SJSA1 (cell line): Measurements from ENCODE around the gene TLL2. TPM values are rescaled to one million over a fixed set of nuclear protein-coding genes. Genes with fewer than 3 reads are reported as not detected.

ENCODE experiments used
- DNase-seq, 2 experiments: peaks; one replicate each; pipeline ENCODE4 v3.0.0-alpha.2; 2015 to 2020; ENCODE audit warnings: low spot score in 2 of 2, low read depth in 1 of 2
- H3K27ac ChIP-seq: fragments of 250-450 bp; sonication (Bioruptor Pico); 2 replicates; pipeline ENCODE4 v1.5.1; 2020; ENCODE audit warnings: mild to moderate bottlenecking, moderate library complexity
- H3K27me3 ChIP-seq: fragments of 250-450 bp; sonication (Bioruptor Pico); replicated peaks from 2 replicates; pipeline ENCODE4 v1.5.1; 2020; ENCODE audit warnings: mild to moderate bottlenecking, moderate library complexity
- H3K36me3 ChIP-seq: fragments of 250-450 bp; sonication (Bioruptor Pico); 2 replicates; pipeline ENCODE4 v1.5.1; 2020; ENCODE audit warnings: mild to moderate bottlenecking
- H3K4me1 ChIP-seq: fragments of 250-450 bp; sonication (Bioruptor Pico); replicated peaks from 2 replicates; pipeline ENCODE4 v1.6.1; 2021; ENCODE audit warnings: mild to moderate bottlenecking
- H3K4me3 ChIP-seq: fragments of 250-450 bp; sonication (Bioruptor Pico); 2 replicates; pipeline ENCODE4 v1.5.1; 2020; ENCODE audit warnings: mild to moderate bottlenecking
- H3K9me3 ChIP-seq: fragments of 250-450 bp; sonication (Bioruptor Pico); replicated peaks from 2 replicates; pipeline ENCODE4 v1.5.1; 2020; ENCODE audit warnings: mild to moderate bottlenecking
- total RNA-seq: library from RNA; depleted of rRNA; stranded (reverse); fragments of >200 nt; shearing (Covaris generic); gene quantifications from 2 replicates; pipeline ENCODE4 v1.2.3, GENCODE V29; 2014

Gene TLL2
- total RNA-seq, 1 experiment from 2014 or later = not detected

GRCh38 chr10:96465599-96465998 lies 48.1 kb downstream of the TLL2 start:
- H3K36me3 ChIP-seq = no peaks in the 10 kb centered on the region
- no peak for DNase-seq
- H3K27me3 ChIP-seq = peaks cover 15% of the 10 kb centered on the region
- H3K9me3 ChIP-seq = no peaks in the 10 kb centered on the region
- no peak overlapping the region for H3K4me3 ChIP-seq
- H3K4me1 ChIP-seq = no peaks in the 10 kb centered on the region
- H3K27ac ChIP-seq = no peak overlapping the region

- no peak overlapping the region for H3K4me3 ChIP-seq
- no peaks in the 10 kb centered on the region for H3K4me1 ChIP-seq
- H3K27ac ChIP-seq = no peak overlapping the region
- H3K9me3 ChIP-seq = no peaks in the 10 kb centered on the region
- H3K36me3 ChIP-seq = no peaks in the 10 kb centered on the region
- H3K27me3 ChIP-seq = peaks cover 12% of the 10 kb centered on the region
- DNase-seq = no peak
Measured at GRCh38 chr10:96463562-96463961, 50.2 kb downstream of the TLL2 start.

GRCh38 chr10:96462606-96463151 lies 51.0 kb downstream of the TLL2 start:
- Histone ChIP-seq H3K27ac (no peak overlapping the region), H3K4me1 (no peaks in the 10 kb centered on the region), H3K27me3 (peaks cover 12% of the 10 kb centered on the region), H3K4me3 (no peak overlapping the region), H3K36me3 (no peaks in the 10 kb centered on the region), H3K9me3 (no peaks in the 10 kb centered on the region)
- no peak for DNase-seq

- no peaks in the 10 kb centered on the region for H3K4me1 ChIP-seq
- no peak for DNase-seq
- peaks cover 5% of the 10 kb centered on the region for H3K27me3 ChIP-seq
- no peak overlapping the region for H3K4me3 ChIP-seq
- H3K36me3 ChIP-seq = no peaks in the 10 kb centered on the region
- H3K9me3 ChIP-seq = no peaks in the 10 kb centered on the region
- H3K27ac ChIP-seq = no peak overlapping the region
Measured at GRCh38 chr10:96460316-96460715, 53.4 kb downstream of the TLL2 start.

- H3K4me1 ChIP-seq = no peaks in the 10 kb centered on the region
- H3K27ac ChIP-seq = no peak overlapping the region
- no peak for DNase-seq
- peaks cover 8% of the 10 kb centered on the region for H3K27me3 ChIP-seq
- no peak overlapping the region for H3K4me3 ChIP-seq
- H3K9me3 ChIP-seq = no peaks in the 10 kb centered on the region
- no peaks in the 10 kb centered on the region for H3K36me3 ChIP-seq
Measured at GRCh38 chr10:96457341-96457740, 56.4 kb downstream of the TLL2 start.

- no peak for DNase-seq
- no peak overlapping the region for H3K4me3 ChIP-seq
- H3K27me3 ChIP-seq = peaks cover 8% of the 10 kb centered on the region; the same call in 1 of the 2 replicates
- H3K4me1 ChIP-seq = no peaks in the 10 kb centered on the region
- no peaks in the 10 kb centered on the region for H3K36me3 ChIP-seq
- no peaks in the 10 kb centered on the region for H3K9me3 ChIP-seq
- H3K27ac ChIP-seq = no peak overlapping the region
Measured at GRCh38 chr10:96456296-96456840, 57.4 kb downstream of the TLL2 start.

- H3K9me3 ChIP-seq = no peaks in the 10 kb centered on the region
- no peak for DNase-seq
Measured at GRCh38 chr10:96453856-96454583, 59.7 kb downstream of the TLL2 start.

GRCh38 chr10:96452494-96453153 lies 61.1 kb downstream of the TLL2 start:
- no peaks in the 10 kb centered on the region for H3K4me1 ChIP-seq
- no peaks in the 10 kb centered on the region for H3K9me3 ChIP-seq
- DNase-seq = no peak
- H3K36me3 ChIP-seq = no peaks in the 10 kb centered on the region
- peaks cover 7% of the 10 kb centered on the region; the same call in 1 of the 2 replicates for H3K27me3 ChIP-seq
- no peak overlapping the region for H3K4me3 ChIP-seq
- H3K27ac ChIP-seq = no peak overlapping the region

More at GRCh38 chr10:96453856-96454583, 59.7 kb downstream of the TLL2 start:
- Histone ChIP-seq H3K4me3 (no peak overlapping the region), H3K4me1 (no peaks in the 10 kb centered on the region), H3K27me3 (peaks cover 7% of the 10 kb centered on the region; the same call in 1 of the 2 replicates), H3K27ac (no peak overlapping the region), H3K36me3 (no peaks in the 10 kb centered on the region)

GRCh38 chr10:96450529-96451207 lies 63.1 kb downstream of the TLL2 start:
- no peak for DNase-seq
- H3K27me3 ChIP-seq = peaks cover 14% of the 10 kb centered on the region; the same call in 1 of the 2 replicates
- H3K4me1 ChIP-seq = no peaks in the 10 kb centered on the region
- no peaks in the 10 kb centered on the region for H3K36me3 ChIP-seq
- no peak overlapping the region for H3K27ac ChIP-seq
- no peak overlapping the region for H3K4me3 ChIP-seq
- no peaks in the 10 kb centered on the region for H3K9me3 ChIP-seq

GRCh38 chr10:96448558-96448957 lies 65.2 kb downstream of the TLL2 start:
- no peak for DNase-seq
- H3K9me3 ChIP-seq = no peaks in the 10 kb centered on the region
- no peak overlapping the region for H3K27ac ChIP-seq

GRCh38 chr10:96448021-96448457 lies 65.7 kb downstream of the TLL2 start:
- no peaks in the 10 kb centered on the region for H3K9me3 ChIP-seq
- no peak overlapping the region for H3K4me3 ChIP-seq
- H3K27ac ChIP-seq = no peak overlapping the region
- no peak for DNase-seq
- H3K36me3 ChIP-seq = no peaks in the 10 kb centered on the region
- no peaks in the 10 kb centered on the region for H3K4me1 ChIP-seq
- peaks cover 10% of the 10 kb centered on the region; the same call in 1 of the 2 replicates for H3K27me3 ChIP-seq

More at GRCh38 chr10:96448558-96448957, 65.2 kb downstream of the TLL2 start:
- no peaks in the 10 kb centered on the region for H3K4me1 ChIP-seq
- H3K4me3 ChIP-seq = no peak overlapping the region
- no peaks in the 10 kb centered on the region for H3K36me3 ChIP-seq
- H3K27me3 ChIP-seq = peaks cover 11% of the 10 kb centered on the region; the same call in 1 of the 2 replicates

GRCh38 chr10:96446966-96447596 lies 66.6 kb downstream of the TLL2 start:
- DNase-seq = no peak
- Histone ChIP-seq H3K27ac (no peak overlapping the region), H3K4me3 (no peak overlapping the region), H3K9me3 (no peaks in the 10 kb centered on the region), H3K27me3 (peaks cover 10% of the 10 kb centered on the region; the same call in 1 of the 2 replicates), H3K4me1 (no peaks in the 10 kb centered on the region), H3K36me3 (no peaks in the 10 kb centered on the region)
